Gastroesophageal sphincter (tissue), 4 donors: ENCODE measurements around the gene HIVEP2. TPM values are rescaled to one million over a fixed set of nuclear protein-coding genes. Genes with fewer than 3 reads are reported as not detected.
"Not testable (repeated sequence)": the region's sequence is repeated elsewhere in the genome, so short reads cannot be mapped to it uniquely, and the experiment has no call there.

Source experiments
- ATAC-seq: fragments of 150-250 bp; one replicate; pipeline ENCODE4 v1.9.1; 2016; ENCODE audit warnings: mild to moderate bottlenecking, moderate library complexity
- H3K27ac ChIP-seq, 4 donors: fragments of 200-600 bp; sonication (generic) in 3 of 4; 1 replicate in 3 of 4; 2 replicates in 1 of 4; pipeline ENCODE4 v1.5.1; 2016 to 2019
- H3K27me3 ChIP-seq: fragments of 200-600 bp; sonication (generic); one replicate; pipeline ENCODE4 v1.5.1; 2019
- H3K36me3 ChIP-seq, 2 donors: fragments of 200-600 bp; sonication (generic); one replicate each; pipeline ENCODE4 v1.5.1; 2019; ENCODE audit warnings: control low read depth in 1 of 2
- H3K4me1 ChIP-seq, 3 donors: fragments of 200-600 bp; sonication (generic); 1 replicate in 2 of 3; 2 replicates in 1 of 3; pipeline ENCODE4 v1.5.1; 2016 to 2019; ENCODE audit warnings: control low read depth in 2 of 3
- H3K4me3 ChIP-seq, 2 donors: fragments of 200-600 bp; sonication (generic); one replicate each; pipeline ENCODE4 v1.5.1; 2019; ENCODE audit warnings: mild to moderate bottlenecking in 1 of 2, moderate library complexity in 1 of 2
- H3K9me3 ChIP-seq, 3 donors: fragments of 200-600 bp; sonication (generic); one replicate each; pipeline ENCODE4 v1.5.1; 2017 to 2019; ENCODE audit warnings: control low read depth in 2 of 3
- CTCF ChIP-seq, 4 experiments: fragments of 200-600 bp in 2 of 4; fragments of 450-650 bp in 2 of 4; sonication (generic) in 1 of 4; IDR thresholded peaks; one replicate each; pipeline ENCODE4 v1.5.1; 2017 to 2019; ENCODE audit warnings: antibody characterized with exemption in 4 of 4, mild to moderate bottlenecking in 2 of 4, moderate library complexity in 2 of 4
- EP300 ChIP-seq: sonication (generic); formaldehyde crosslinking; IDR thresholded peaks from one replicate; pipeline ENCODE4 v1.6.1; 2017; ENCODE audit warnings: antibody characterized with exemption, mild to moderate bottlenecking
- POLR2A ChIP-seq, 2 donors: fragments of 450-650 bp; IDR thresholded peaks; one replicate each; pipeline ENCODE4 v1.6.1; 2017; ENCODE audit warnings: antibody characterized with exemption in 2 of 2, mild to moderate bottlenecking in 2 of 2, moderate library complexity in 1 of 2
- POLR2AphosphoS5 ChIP-seq: sonication (generic); formaldehyde crosslinking; IDR thresholded peaks from one replicate; pipeline ENCODE4 v1.6.1; 2017; ENCODE audit warnings: antibody characterized with exemption
- WGBS, 2 donors: methylation state at CpG; one replicate each; pipeline ENCODE4 v1.1.5; 2018; ENCODE audit warnings: low coverage in 1 of 2; 5-methylcytosine and 5-hydroxymethylcytosine counted together
- total RNA-seq, 4 donors: library from RNA; depleted of rRNA; stranded (reverse); fragments of >200 nt; gene quantifications; one replicate each; pipeline ENCODE4 v1.1.0, GENCODE V29; 2016

HIVEP2 gene
- total RNA-seq, 4 donors from 2014 or later = 17.1 to 28.1 (median 24.9) TPM

GRCh38 chr6:142975365-142975764 is 30.4 kb upstream of the HIVEP2 start:
- no peak for ATAC-seq
- Histone ChIP-seq H3K4me3 (no peak overlapping the region), H3K27me3 (no peaks in the 10 kb centered on the region), H3K4me1 (no peaks in the 10 kb centered on the region), H3K9me3 (no peaks in the 10 kb centered on the region), H3K27ac (no peak overlapping the region), H3K36me3 (no peaks in the 10 kb centered on the region)
- TF ChIP-seq POLR2AphosphoS5 (no peak), EP300 (no peak), CTCF (IDR thresholded peaks at IDR 0.05) (no peak), POLR2A (IDR thresholded peaks at IDR 0.05) (no peak)
- 80 to 100% methylated on average over 1 to 3 of the region's 3 CpGs for WGBS, 2 donors

- WGBS, 2 donors = 87 to 93% methylated on average over 3 of the region's 3 CpGs
- H3K27me3 ChIP-seq, H3K4me1 ChIP-seq, H3K4me3 ChIP-seq, H3K9me3 ChIP-seq, ATAC-seq, H3K36me3 ChIP-seq, H3K27ac ChIP-seq: not testable (repeated sequence)
Observed at GRCh38 chr6:142970941-142971340, 26.0 kb upstream of the HIVEP2 start.

- H3K27ac ChIP-seq = no peak overlapping the region
- TF ChIP-seq POLR2A (IDR thresholded peaks at IDR 0.05) (no peak), POLR2AphosphoS5 (no peak), CTCF (IDR thresholded peaks at IDR 0.05) (no peak), EP300 (no peak)
- no peaks in the 10 kb centered on the region for H3K9me3 ChIP-seq
- no peaks in the 10 kb centered on the region for H3K4me1 ChIP-seq
- ATAC-seq = no peak
- H3K27me3 ChIP-seq = no peaks in the 10 kb centered on the region
- no peak overlapping the region for H3K4me3 ChIP-seq
- no peaks in the 10 kb centered on the region for H3K36me3 ChIP-seq
Observed at GRCh38 chr6:142968601-142969000, 23.6 kb upstream of the HIVEP2 start.

GRCh38 chr6:142966294-142966693 is 21.3 kb upstream of the HIVEP2 start:
- TF ChIP-seq EP300 (no peak), POLR2AphosphoS5 (no peak), POLR2A (IDR thresholded peaks at IDR 0.05) (no peak), CTCF (IDR thresholded peaks at IDR 0.05) (no peak)
- Histone ChIP-seq H3K36me3 (no peaks in the 10 kb centered on the region), H3K27me3 (no peaks in the 10 kb centered on the region), H3K27ac (no peak overlapping the region), H3K4me3 (no peak overlapping the region), H3K9me3 (no peaks in the 10 kb centered on the region), H3K4me1 (no peaks in the 10 kb centered on the region)
- WGBS, 2 donors = 85 to 90% methylated on average over 1 of the region's 1 CpG
- ATAC-seq = no peak

GRCh38 chr6:142965164-142965563 is 20.2 kb upstream of the HIVEP2 start:
- Histone ChIP-seq H3K4me3 (no peak overlapping the region), H3K27ac (no peak overlapping the region), H3K4me1 (no peaks in the 10 kb centered on the region), H3K9me3 (no peaks in the 10 kb centered on the region), H3K27me3 (no peaks in the 10 kb centered on the region), H3K36me3 (no peaks in the 10 kb centered on the region)
- TF ChIP-seq CTCF (IDR thresholded peaks at IDR 0.05) = no peak
- TF ChIP-seq POLR2A (IDR thresholded peaks at IDR 0.05) = no peak
- TF ChIP-seq EP300 = no peak
- no peak for TF ChIP-seq POLR2AphosphoS5
- 100% methylated on average over 1 of the region's 1 CpG for WGBS, 2 donors
- ATAC-seq = no peak

GRCh38 chr6:142960098-142960497 is 15.1 kb upstream of the HIVEP2 start:
- H3K9me3 ChIP-seq = no peaks in the 10 kb centered on the region
- TF ChIP-seq CTCF (IDR thresholded peaks at IDR 0.05) (no peak), POLR2AphosphoS5 (no peak), EP300 (no peak), POLR2A (IDR thresholded peaks at IDR 0.05) (no peak)
- H3K4me3 ChIP-seq = no peak overlapping the region
- no peaks in the 10 kb centered on the region for H3K36me3 ChIP-seq
- ATAC-seq = no peak
- no peaks in the 10 kb centered on the region for H3K27me3 ChIP-seq
- H3K27ac ChIP-seq = no peak overlapping the region
- no peaks in the 10 kb centered on the region for H3K4me1 ChIP-seq
